ENCODE measurements around the gene ADGRF5. TPM values are rescaled to one million over a fixed set of nuclear protein-coding genes. Genes with fewer than 3 reads are reported as not detected.

Gene ADGRF5
- total RNA-seq, 1 donor: under 0.01 TPM

- Histone ChIP-seq H3K4me3 (ENCODE audit: insufficient read depth, low read length) (no peak overlapping the region), H3K27ac (ENCODE audit: low read depth, low read length) (no peak overlapping the region), H3K4me2 (ENCODE audit: insufficient read depth, low read length) (no peak overlapping the region), H3K27me3 (ENCODE audit: insufficient read depth, low read length) (no peaks in the 10 kb centered on the region), H4K20me1 (ENCODE audit: insufficient read depth, low read length) (no peaks in the 10 kb centered on the region), H2AFZ (ENCODE audit: low read length) (no peak overlapping the region), H3K9me3 (ENCODE audit: low read depth, low read length) (no peaks in the 10 kb centered on the region), H3K36me3 (ENCODE audit: insufficient read depth, low read length) (no peaks in the 10 kb centered on the region), H3K4me1 (ENCODE audit: insufficient read depth, low read length) (no peaks in the 10 kb centered on the region), H3K79me2 (ENCODE audit: insufficient read depth, low read length) (no peaks in the 10 kb centered on the region)
- DNase-seq (ENCODE audit: insufficient read length, low spot score, missing footprints): no peak
- TF ChIP-seq CTCF (IDR thresholded peaks at IDR 0.05; ENCODE audit: extremely low read depth, low read depth, low read length): no peak
Observed at GRCh38 chr6:46918806-46919205, 2.9 kb downstream of the ADGRF5 start.

GRCh38 chr6:46917002-46917545 is 4.7 kb downstream of the ADGRF5 start:
- no peak overlapping the region for H2AFZ ChIP-seq (ENCODE audit: low read length)
- no peak overlapping the region for H3K27ac ChIP-seq (ENCODE audit: low read depth, low read length)
- TF ChIP-seq CTCF (IDR thresholded peaks at IDR 0.05; ENCODE audit: extremely low read depth, low read depth, low read length): no peak
- H3K9me3 ChIP-seq (ENCODE audit: low read depth, low read length): no peaks in the 10 kb centered on the region
- no peak overlapping the region for H3K4me2 ChIP-seq (ENCODE audit: insufficient read depth, low read length)
- no peak for DNase-seq (ENCODE audit: insufficient read length, low spot score, missing footprints)
- no peak overlapping the region for H3K4me3 ChIP-seq (ENCODE audit: insufficient read depth, low read length)
- H3K4me1 ChIP-seq (ENCODE audit: insufficient read depth, low read length): no peaks in the 10 kb centered on the region
- no peaks in the 10 kb centered on the region for H3K36me3 ChIP-seq (ENCODE audit: insufficient read depth, low read length)
- H3K79me2 ChIP-seq (ENCODE audit: insufficient read depth, low read length): no peaks in the 10 kb centered on the region
- no peaks in the 10 kb centered on the region for H3K27me3 ChIP-seq (ENCODE audit: insufficient read depth, low read length)
- no peaks in the 10 kb centered on the region for H4K20me1 ChIP-seq (ENCODE audit: insufficient read depth, low read length)

- H3K4me1 ChIP-seq (ENCODE audit: insufficient read depth, low read length): no peaks in the 10 kb centered on the region
Observed at GRCh38 chr6:46915866-46916265, 5.9 kb downstream of the ADGRF5 start.

GRCh38 chr6:46915380-46915779 is 6.4 kb downstream of the ADGRF5 start:
- Histone ChIP-seq H3K27me3 (ENCODE audit: insufficient read depth, low read length) (no peaks in the 10 kb centered on the region), H2AFZ (ENCODE audit: low read length) (no peak overlapping the region), H3K4me1 (ENCODE audit: insufficient read depth, low read length) (no peaks in the 10 kb centered on the region), H4K20me1 (ENCODE audit: insufficient read depth, low read length) (no peaks in the 10 kb centered on the region), H3K36me3 (ENCODE audit: insufficient read depth, low read length) (no peaks in the 10 kb centered on the region), H3K4me3 (ENCODE audit: insufficient read depth, low read length) (no peak overlapping the region), H3K27ac (ENCODE audit: low read depth, low read length) (no peak overlapping the region), H3K9me3 (ENCODE audit: low read depth, low read length) (no peaks in the 10 kb centered on the region), H3K4me2 (ENCODE audit: insufficient read depth, low read length) (no peak overlapping the region), H3K79me2 (ENCODE audit: insufficient read depth, low read length) (no peaks in the 10 kb centered on the region)
- TF ChIP-seq CTCF (IDR thresholded peaks at IDR 0.05; ENCODE audit: extremely low read depth, low read depth, low read length): no peak
- DNase-seq (ENCODE audit: insufficient read length, low spot score, missing footprints): no peak

More at GRCh38 chr6:46915866-46916265, 5.9 kb downstream of the ADGRF5 start:
- Histone ChIP-seq H4K20me1 (ENCODE audit: insufficient read depth, low read length) (no peaks in the 10 kb centered on the region), H3K9me3 (ENCODE audit: low read depth, low read length) (no peaks in the 10 kb centered on the region), H3K27me3 (ENCODE audit: insufficient read depth, low read length) (no peaks in the 10 kb centered on the region), H2AFZ (ENCODE audit: low read length) (no peak overlapping the region), H3K4me2 (ENCODE audit: insufficient read depth, low read length) (no peak overlapping the region), H3K27ac (ENCODE audit: low read depth, low read length) (no peak overlapping the region), H3K36me3 (ENCODE audit: insufficient read depth, low read length) (no peaks in the 10 kb centered on the region), H3K4me3 (ENCODE audit: insufficient read depth, low read length) (no peak overlapping the region), H3K79me2 (ENCODE audit: insufficient read depth, low read length) (no peaks in the 10 kb centered on the region)
- no peak for DNase-seq (ENCODE audit: insufficient read length, low spot score, missing footprints)
- TF ChIP-seq CTCF (IDR thresholded peaks at IDR 0.05; ENCODE audit: extremely low read depth, low read depth, low read length): no peak

Measured in osteoblast (primary cell).